ENCODE measurements around the gene HK1. TPM values are rescaled to one million over a fixed set of nuclear protein-coding genes. Genes with fewer than 3 reads are reported as not detected.
"Not testable (repeated sequence)": the region's sequence is repeated elsewhere in the genome, so short reads cannot be mapped to it uniquely, and the experiment has no call there.

The HK1 gene
- total RNA-seq, 2 donors from 2014 or later, result 150 to 158 TPM

GRCh38 chr10:69326692-69327091, 48.4 kb downstream of the HK1 start:
- DNase-seq (ENCODE audit: low spot score), result no peak
- Histone ChIP-seq H3K27me3 (replicated peaks; ENCODE audit: insufficient read depth) (no peaks in the 10 kb centered on the region), H3K9me3 (no peaks in the 10 kb centered on the region), H3K4me3 (no peak overlapping the region), H3K36me3 (no peaks in the 10 kb centered on the region), H3K4me1 (ENCODE audit: control insufficient read depth in 1 of 2, low read depth in 2 of 2) (peaks cover 68 to 97% of the 10 kb centered on the region in 2 donors), H3K27ac (peak overlapping the region; percentile 91 to 93)
- ATAC-seq (ENCODE audit: insufficient number of reproducible peaks, low FRiP score, low read depth), result no peak
- no peak for TF ChIP-seq CTCF (IDR thresholded peaks at IDR 0.05)

DNA sequence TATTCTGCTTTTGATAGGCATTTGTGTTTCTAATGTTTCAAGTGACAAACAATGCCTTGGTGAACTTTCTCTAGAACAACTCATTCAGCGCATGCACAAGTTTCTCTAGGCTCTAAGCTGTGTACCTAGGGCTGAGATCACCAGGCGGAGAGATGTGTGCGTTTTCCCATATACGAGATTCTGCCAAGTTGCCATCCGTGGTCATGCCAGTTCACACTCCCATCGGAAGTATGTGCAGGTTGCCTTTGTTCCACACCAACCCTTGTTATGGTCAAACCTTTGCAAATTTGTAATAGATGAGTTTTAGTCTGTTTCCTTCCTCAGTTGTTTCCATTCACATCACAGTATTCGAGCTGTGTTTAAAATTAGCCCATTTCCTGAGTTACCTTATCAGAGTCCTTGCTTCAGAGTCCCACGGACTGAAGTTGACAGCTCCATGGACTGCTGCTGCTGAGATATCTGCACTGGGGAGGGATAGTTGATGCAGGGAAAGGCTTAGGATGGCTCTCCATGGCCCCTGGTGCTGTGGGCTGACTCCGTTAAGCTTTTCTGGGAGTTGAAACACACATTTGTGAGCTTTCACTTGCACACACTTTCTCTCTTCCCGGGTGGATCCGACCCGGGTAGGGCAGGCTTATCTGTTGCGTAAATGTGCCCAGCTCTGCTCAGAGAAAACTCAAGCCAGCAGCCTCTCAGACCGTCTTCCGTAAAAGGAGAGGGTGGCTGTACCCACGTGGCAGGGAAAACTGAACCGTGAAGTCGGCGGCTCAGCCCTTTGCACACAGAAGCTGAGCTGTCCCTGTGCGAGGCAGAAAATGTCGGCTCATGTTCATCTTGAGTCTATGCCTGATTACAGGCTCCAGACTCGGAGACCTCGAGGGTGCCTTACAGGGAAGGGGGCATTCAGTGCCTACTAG, 49.4 kb downstream of the HK1 start:
- Histone ChIP-seq H3K4me1 (ENCODE audit: control insufficient read depth in 1 of 2, low read depth in 2 of 2) (peaks cover 71 to 99% of the 10 kb centered on the region in 2 donors), H3K4me3 (peak overlapping the region; percentile 47), H3K27me3 (replicated peaks; ENCODE audit: insufficient read depth) (no peaks in the 10 kb centered on the region), H3K36me3 (no peaks in the 10 kb centered on the region), H3K27ac (peak overlapping the region; percentile 91 to 93), H3K9me3 (no peaks in the 10 kb centered on the region)
- TF ChIP-seq CTCF (IDR thresholded peaks at IDR 0.05), result no peak
- ATAC-seq (ENCODE audit: insufficient number of reproducible peaks, low FRiP score, low read depth), result peak; percentile 54
- DNase-seq (ENCODE audit: low spot score), result no peak

DNA sequence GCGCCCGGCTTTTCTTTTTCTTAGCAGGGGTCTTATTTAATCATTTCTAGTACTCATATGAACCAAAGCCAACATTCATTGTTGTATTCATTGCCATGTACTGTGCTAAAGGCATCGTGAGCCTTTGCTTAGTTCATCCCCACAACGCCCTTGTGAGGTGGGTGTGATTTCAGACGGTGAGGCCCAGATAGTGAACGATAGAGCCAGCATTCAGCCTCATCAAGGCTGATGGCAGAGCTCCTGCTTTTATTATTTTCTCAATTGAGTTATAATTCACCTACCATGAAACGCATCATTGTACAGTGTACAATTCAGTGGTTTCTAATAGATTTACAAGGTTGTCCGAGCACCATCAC, 50.1 kb downstream of the HK1 start:
- no peak for DNase-seq (ENCODE audit: low spot score)
- H3K36me3 ChIP-seq, result no peaks in the 10 kb centered on the region
- no peak for ATAC-seq (ENCODE audit: insufficient number of reproducible peaks, low FRiP score, low read depth)
- peaks cover 75 to 99% of the 10 kb centered on the region in 2 donors for H3K4me1 ChIP-seq (ENCODE audit: control insufficient read depth in 1 of 2, low read depth in 2 of 2)
- H3K4me3 ChIP-seq, result peak overlapping the region; percentile 47
- peak overlapping the region; percentile 91 to 93 for H3K27ac ChIP-seq
- no peaks in the 10 kb centered on the region for H3K9me3 ChIP-seq
- no peak for TF ChIP-seq CTCF (IDR thresholded peaks at IDR 0.05)
- H3K27me3 ChIP-seq (replicated peaks; ENCODE audit: insufficient read depth), result no peaks in the 10 kb centered on the region

DNA sequence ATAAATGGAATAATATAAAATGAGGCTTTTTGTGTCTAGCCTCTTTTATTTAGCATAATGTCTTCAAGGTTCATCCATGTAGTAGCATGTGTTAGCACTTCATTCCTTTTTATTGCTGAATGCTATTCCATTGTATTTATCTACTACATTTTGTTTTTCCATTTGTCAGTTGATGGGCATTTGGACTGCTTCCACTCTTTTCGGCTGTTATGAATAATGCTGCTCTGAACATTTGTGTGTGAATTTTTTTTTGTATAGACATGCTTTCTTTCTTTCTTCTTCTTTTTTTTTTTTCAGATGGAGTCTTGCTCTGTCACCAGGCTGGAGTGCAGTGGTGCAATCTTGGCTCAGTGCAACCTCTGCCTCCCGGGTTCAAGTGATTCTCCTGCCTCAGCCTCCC, 50.6 kb downstream of the HK1 start:
- H3K4me1 ChIP-seq (ENCODE audit: control insufficient read depth in 1 of 2, low read depth in 2 of 2), result peaks cover 75 to 99% of the 10 kb centered on the region in 2 donors
- ATAC-seq (ENCODE audit: insufficient number of reproducible peaks, low FRiP score, low read depth); H3K36me3 ChIP-seq; H3K27me3 ChIP-seq (replicated peaks; ENCODE audit: insufficient read depth); H3K9me3 ChIP-seq; DNase-seq (ENCODE audit: low spot score); H3K4me3 ChIP-seq: not testable (repeated sequence)
- peak overlapping the region; percentile 91 to 93 for H3K27ac ChIP-seq

GRCh38 chr10:69329721-69330178, 51.5 kb downstream of the HK1 start:
- H3K9me3 ChIP-seq, result no peaks in the 10 kb centered on the region

More at GRCh38 chr10:69329721-69330178, 51.5 kb downstream of the HK1 start:
- no peak for ATAC-seq (ENCODE audit: insufficient number of reproducible peaks, low FRiP score, low read depth)
- Histone ChIP-seq H3K27me3 (replicated peaks; ENCODE audit: insufficient read depth) (no peaks in the 10 kb centered on the region), H3K36me3 (no peaks in the 10 kb centered on the region), H3K27ac (peak overlapping the region; percentile 91 to 93), H3K4me1 (ENCODE audit: control insufficient read depth in 1 of 2, low read depth in 2 of 2) (peaks cover 77 to 99% of the 10 kb centered on the region in 2 donors), H3K4me3 (no peak overlapping the region)
- DNase-seq (ENCODE audit: low spot score), result no peak
- TF ChIP-seq CTCF (IDR thresholded peaks at IDR 0.05), result no peak

Data from thoracic aorta (tissue), 2 donors.